Measurements from ENCODE around the gene DRAP1. TPM values are rescaled to one million over a fixed set of nuclear protein-coding genes. Genes with fewer than 3 reads are reported as not detected.

The DRAP1 gene
- total and polyA plus RNA-seq, 3 experiments from 2014 or later, result 94.6 to 115 (median 103) TPM

Other genes with a start within 250 kb of the DRAP1 start
- gene KAT5, start 207.2 kb upstream of the DRAP1 start, total RNA-seq, result 10 to 100 TPM; 79.9 to 87.1 TPM
- 49.5 TPM for gene KAT5, start 207.2 kb upstream of the DRAP1 start, polyA plus RNA-seq
- 100 to 1,000 TPM; 106 to 114 TPM for gene RNASEH2C, start 198.6 kb upstream of the DRAP1 start, total RNA-seq
- gene RNASEH2C, start 198.6 kb upstream of the DRAP1 start, polyA plus RNA-seq, result 87.7 TPM
- 10 to 100 TPM; 16.2 to 17.4 TPM for gene AP5B1, start 138.4 kb upstream of the DRAP1 start, total RNA-seq
- gene AP5B1, start 138.4 kb upstream of the DRAP1 start, polyA plus RNA-seq, result 18.1 TPM
- not detected for gene OVOL1, start 132.4 kb upstream of the DRAP1 start, total RNA-seq
- not detected for gene OVOL1, start 132.4 kb upstream of the DRAP1 start, polyA plus RNA-seq
- gene SNX32, start 85.5 kb upstream of the DRAP1 start, total RNA-seq, result 1 to 10 TPM; 2.0 to 2.8 TPM
- gene SNX32, start 85.5 kb upstream of the DRAP1 start, polyA plus RNA-seq, result 0.77 TPM
- gene CFL1, start 61.2 kb upstream of the DRAP1 start, total RNA-seq, result 1,000 to 10,000 TPM; 1,172 to 1,226 TPM
- 3,347 TPM for gene CFL1, start 61.2 kb upstream of the DRAP1 start, polyA plus RNA-seq
- gene MUS81, start 59.0 kb upstream of the DRAP1 start, total RNA-seq, result 10 to 100 TPM; 84.7 to 85.8 TPM
- gene MUS81, start 59.0 kb upstream of the DRAP1 start, polyA plus RNA-seq, result 35.2 TPM
- gene EFEMP2, start 46.6 kb upstream of the DRAP1 start, total RNA-seq, result 1 to 10 TPM; 3.9 to 4.0 TPM
- gene EFEMP2, start 46.6 kb upstream of the DRAP1 start, polyA plus RNA-seq, result 0.23 TPM
- 10 to 100 TPM; 40.9 to 44.3 TPM for gene CTSW, start 39.6 kb upstream of the DRAP1 start, total RNA-seq
- gene CTSW, start 39.6 kb upstream of the DRAP1 start, polyA plus RNA-seq, result 1,046 TPM
- gene FIBP, start 31.0 kb upstream of the DRAP1 start, total RNA-seq, result 100 to 1,000 TPM; 121 to 123 TPM
- gene FIBP, start 31.0 kb upstream of the DRAP1 start, polyA plus RNA-seq, result 78.6 TPM
- 10 to 100 TPM; 81.3 to 86.7 TPM for gene CCDC85B, start 28.8 kb upstream of the DRAP1 start, total RNA-seq
- 94.4 TPM for gene CCDC85B, start 28.8 kb upstream of the DRAP1 start, polyA plus RNA-seq
- 10 to 100 TPM; 26.4 to 26.9 TPM for gene FOSL1, start 19.0 kb upstream of the DRAP1 start, total RNA-seq
- gene FOSL1, start 19.0 kb upstream of the DRAP1 start, polyA plus RNA-seq, result 0.51 TPM
- gene C11orf68, start 364 bp upstream of the DRAP1 start, total RNA-seq, result 10 to 100 TPM; 18.7 to 21.4 TPM
- 70.3 TPM for gene C11orf68, start 364 bp upstream of the DRAP1 start, polyA plus RNA-seq
- gene TSGA10IP, start 26.1 kb downstream of the DRAP1 start, total RNA-seq, result not detected
- not detected for gene TSGA10IP, start 26.1 kb downstream of the DRAP1 start, polyA plus RNA-seq
- 10 to 100 TPM; 69.9 to 70.2 TPM for gene SART1, start 42.3 kb downstream of the DRAP1 start, total RNA-seq
- gene SART1, start 42.3 kb downstream of the DRAP1 start, polyA plus RNA-seq, result 50.1 TPM
- gene EIF1AD, start 82.7 kb downstream of the DRAP1 start, total RNA-seq, result 10 to 100 TPM; 81.2 to 81.3 TPM
- 16.1 TPM for gene EIF1AD, start 82.7 kb downstream of the DRAP1 start, polyA plus RNA-seq
- gene BANF1, start 83.1 kb downstream of the DRAP1 start, total RNA-seq, result 100 to 1,000 TPM; 264 to 268 TPM
- gene BANF1, start 83.1 kb downstream of the DRAP1 start, polyA plus RNA-seq, result 205 TPM
- gene CST6, start 92.6 kb downstream of the DRAP1 start, total RNA-seq, result not detected
- gene CST6, start 92.6 kb downstream of the DRAP1 start, polyA plus RNA-seq, result not detected
- not detected for gene CATSPER1, start 107.1 kb downstream of the DRAP1 start, total RNA-seq
- gene CATSPER1, start 107.1 kb downstream of the DRAP1 start, polyA plus RNA-seq, result not detected
- gene GAL3ST3, start 129.7 kb downstream of the DRAP1 start, total RNA-seq, result not detected
- not detected for gene GAL3ST3, start 129.7 kb downstream of the DRAP1 start, polyA plus RNA-seq
- gene SF3B2, start 132.9 kb downstream of the DRAP1 start, total RNA-seq, result 100 to 1,000 TPM; 261 to 274 TPM
- 134 TPM for gene SF3B2, start 132.9 kb downstream of the DRAP1 start, polyA plus RNA-seq
- gene PACS1, start 150.8 kb downstream of the DRAP1 start, total RNA-seq, result 10 to 100 TPM; 73.3 to 77.4 TPM
- 86.1 TPM for gene PACS1, start 150.8 kb downstream of the DRAP1 start, polyA plus RNA-seq

Measured in CD8-positive, alpha-beta memory T cell (primary cell).